DMS114 treated with DMSO at 0.1 percent for 48 hours (cell line): ENCODE results near the gene CRYBA4.
"Not testable (repeated sequence)": the region's sequence is repeated elsewhere in the genome, so short reads cannot be mapped to it uniquely, and the experiment has no call there.

Source experiments
- DNase-seq: peaks from one replicate; lab custom pipeline; 2025; ENCODE audit not compliant: unreplicated experiment; lab: John Stamatoyannopoulos, UW

Gene CRYBA4

DNA sequence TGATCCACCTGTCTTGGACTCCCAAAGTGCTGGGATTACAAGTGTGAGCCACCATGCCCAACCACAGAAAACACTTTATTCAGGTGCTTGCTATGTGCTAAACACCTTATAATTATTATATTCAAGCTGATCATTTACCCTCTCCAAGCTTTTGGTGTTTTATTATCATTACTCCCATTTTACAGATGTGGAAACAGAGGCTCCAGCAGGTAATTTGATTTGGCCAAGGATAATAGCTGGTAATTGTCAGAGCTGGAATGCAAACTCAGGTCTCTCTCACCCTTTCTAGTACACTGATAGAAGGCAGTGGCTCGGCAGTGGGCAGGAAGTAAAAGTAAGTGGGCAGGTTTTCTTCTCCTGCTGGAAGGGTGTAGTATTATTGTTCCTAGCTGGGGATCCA, 28.0 kb upstream of the CRYBA4 start:
- no peak for DNase-seq

DNA sequence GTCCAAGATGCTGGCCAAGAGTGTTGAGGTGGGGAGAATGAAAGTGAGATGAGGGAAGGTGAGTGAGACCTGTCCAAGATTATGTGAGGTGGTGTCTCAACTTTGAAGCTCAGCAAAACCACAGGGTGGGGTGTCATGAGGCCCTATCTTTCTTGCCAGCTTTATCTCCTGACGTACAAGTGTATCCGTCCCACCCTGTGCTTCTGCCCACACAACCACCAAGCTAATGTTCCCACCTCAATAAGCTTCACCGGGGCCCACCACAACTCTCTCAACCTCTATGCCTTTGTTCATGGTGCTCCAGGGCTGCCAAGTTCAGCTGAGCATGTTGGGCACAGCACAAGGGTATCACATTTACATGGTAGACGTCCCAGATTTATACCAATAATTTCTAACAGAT, 24.7 kb upstream of the CRYBA4 start:
- no peak for DNase-seq

DNA sequence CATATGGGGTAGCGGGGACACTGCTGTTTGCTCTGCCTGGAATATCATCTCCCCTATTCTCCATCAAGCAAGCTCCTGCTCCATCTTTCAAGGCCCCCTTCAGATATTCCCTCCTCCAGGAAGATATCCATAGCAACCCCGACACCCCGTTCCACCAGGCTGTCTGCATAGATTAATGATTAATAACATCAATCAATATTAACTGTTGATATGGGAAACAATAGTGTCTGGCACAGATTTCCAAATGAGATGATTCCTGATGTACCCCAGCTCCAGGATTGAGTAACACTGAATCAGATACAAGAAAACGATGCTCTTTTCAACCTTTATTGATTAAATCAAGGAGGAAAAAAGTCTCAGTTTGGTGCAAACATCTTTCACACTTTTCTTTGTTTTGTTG, 24.3 kb upstream of the CRYBA4 start:
- no peak for DNase-seq

DNA sequence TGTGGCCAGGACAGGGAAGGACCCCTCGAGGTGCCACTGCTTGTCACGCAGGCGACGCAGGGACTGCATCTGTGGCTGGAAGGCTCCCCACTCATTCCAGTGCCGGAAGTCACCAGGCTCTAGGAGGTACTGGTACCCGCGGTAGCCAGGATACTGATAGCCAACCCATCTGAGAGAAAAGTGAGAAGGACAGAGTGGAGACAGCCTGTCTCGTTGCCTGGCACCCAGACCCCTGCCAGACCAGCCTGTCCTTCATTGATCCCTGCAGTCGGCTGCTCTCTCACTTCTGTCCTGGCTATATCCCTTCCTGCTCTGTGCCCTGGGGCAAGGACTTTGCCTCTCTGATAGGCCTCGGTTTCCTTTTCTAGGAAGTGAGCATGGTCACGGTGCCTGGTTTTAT, 22.3 kb upstream of the CRYBA4 start:
- no peak for DNase-seq

DNA sequence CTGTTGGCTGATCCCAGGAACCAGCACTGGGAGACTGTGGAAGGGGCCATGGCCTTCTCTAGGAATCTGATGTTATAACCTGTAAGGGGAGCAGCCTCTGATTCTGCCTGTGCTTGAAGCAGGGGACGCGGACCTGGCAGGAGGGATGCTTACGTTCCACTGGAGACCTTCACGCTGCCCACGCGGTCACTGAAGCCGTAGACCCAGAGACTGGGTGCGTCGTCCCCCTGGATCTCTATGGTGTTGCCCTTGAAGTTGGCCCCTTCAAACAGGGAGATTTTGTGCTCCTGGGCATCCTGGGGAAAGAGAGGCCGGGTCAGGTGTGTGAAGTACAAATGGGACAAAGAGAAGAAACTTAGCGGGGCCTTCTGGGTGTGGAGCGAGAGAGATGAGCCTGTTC, 20.0 kb upstream of the CRYBA4 start:
- DNase-seq: no peak

DNA sequence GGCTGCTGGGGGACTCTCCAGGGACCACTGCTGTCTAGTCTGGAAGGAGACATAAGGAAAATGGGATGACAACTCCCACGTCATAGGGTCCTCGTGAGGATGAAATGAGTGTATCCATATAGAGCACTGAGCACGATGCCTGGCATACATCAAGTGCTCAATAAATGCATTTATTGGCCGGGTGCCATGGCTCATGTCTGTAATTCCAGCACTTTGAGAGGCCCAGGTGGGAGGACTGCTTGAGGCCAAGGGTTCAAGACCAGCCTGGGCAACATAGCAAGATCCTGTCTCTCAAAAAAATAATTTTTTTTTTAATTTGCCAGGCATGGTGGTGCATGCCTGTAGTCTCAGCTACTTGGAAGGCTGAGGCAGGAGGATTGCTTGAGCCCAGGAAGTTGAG, 19.6 kb upstream of the CRYBA4 start:
- DNase-seq: no peak

DNA sequence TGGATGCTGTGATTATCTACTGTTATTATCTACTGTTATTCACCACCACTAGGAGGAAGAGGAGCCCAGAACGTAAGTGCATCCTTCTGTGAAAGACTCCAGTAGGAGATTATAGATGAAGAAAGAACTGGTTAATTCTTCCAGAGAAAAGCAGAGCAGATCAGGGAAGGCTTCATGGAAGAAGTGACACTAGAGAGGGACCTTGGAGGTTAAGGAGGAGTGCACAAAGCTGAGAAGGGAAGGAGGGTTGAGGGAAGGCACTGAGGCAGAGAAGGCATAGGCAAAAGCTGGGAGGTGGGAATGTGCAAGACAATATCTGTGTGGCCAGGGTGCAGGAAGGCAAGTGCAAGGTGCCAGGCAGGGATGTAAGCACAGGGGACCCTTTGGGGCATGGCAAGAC, 17.4 kb upstream of the CRYBA4 start:
- DNase-seq: no peak

DNA sequence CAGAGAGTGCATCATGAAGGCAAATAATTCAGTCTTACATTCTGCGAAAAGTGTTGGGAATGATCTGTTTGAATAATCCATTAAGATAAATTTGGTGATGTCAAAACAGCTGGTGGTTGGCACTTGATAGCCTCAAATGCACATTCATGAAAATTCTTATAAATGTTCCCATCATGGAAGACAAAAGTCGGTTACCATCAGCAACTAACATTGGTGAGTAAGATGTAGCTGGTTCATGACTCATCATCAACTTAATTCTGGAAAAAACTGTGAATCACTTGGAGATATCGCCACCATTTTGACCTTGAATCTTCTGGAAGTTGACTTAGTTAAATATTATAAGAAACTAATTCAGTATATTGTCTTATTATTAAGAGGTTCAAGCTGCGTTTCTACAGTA, 15.2 kb upstream of the CRYBA4 start:
- DNase-seq: no peak

DNA sequence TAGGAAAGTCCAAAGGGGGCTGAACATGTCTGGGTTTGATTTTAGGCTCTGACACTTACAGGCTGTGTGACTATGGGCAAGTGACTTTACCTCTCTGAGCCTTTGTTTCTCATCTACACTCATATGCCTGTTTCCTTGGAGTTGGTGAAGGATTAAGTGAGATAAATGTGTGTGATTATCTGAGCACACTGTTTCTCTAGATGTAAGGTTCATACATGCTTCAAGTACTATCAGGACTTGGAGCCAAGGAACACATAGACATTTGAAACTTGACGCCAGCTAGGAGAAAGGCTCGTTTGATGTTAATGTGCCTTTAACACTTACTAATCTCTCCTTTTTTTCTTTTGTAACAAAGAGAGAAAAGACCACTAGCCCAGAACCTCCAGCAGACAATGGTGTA, 13.6 kb upstream of the CRYBA4 start:
- no peak for DNase-seq

DNA sequence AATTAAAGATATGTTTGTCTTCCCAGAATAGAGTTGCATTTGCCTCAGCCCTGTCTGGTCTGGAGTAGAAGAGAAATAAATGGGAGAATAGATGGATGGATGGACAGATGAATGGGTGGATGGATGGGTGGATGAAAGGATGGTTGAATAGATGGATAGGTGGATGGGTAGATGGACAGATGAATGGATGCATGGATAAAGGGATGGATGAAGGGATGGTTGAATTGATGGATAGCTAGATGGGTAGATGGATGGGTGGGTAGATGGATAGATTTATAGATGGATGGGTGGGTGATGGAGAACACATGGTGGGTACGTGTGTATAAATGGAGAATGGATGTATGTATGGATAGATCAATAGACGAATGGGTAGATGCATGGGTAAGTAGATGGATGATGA, 12.5 kb upstream of the CRYBA4 start:
- DNase-seq: no peak

DNA sequence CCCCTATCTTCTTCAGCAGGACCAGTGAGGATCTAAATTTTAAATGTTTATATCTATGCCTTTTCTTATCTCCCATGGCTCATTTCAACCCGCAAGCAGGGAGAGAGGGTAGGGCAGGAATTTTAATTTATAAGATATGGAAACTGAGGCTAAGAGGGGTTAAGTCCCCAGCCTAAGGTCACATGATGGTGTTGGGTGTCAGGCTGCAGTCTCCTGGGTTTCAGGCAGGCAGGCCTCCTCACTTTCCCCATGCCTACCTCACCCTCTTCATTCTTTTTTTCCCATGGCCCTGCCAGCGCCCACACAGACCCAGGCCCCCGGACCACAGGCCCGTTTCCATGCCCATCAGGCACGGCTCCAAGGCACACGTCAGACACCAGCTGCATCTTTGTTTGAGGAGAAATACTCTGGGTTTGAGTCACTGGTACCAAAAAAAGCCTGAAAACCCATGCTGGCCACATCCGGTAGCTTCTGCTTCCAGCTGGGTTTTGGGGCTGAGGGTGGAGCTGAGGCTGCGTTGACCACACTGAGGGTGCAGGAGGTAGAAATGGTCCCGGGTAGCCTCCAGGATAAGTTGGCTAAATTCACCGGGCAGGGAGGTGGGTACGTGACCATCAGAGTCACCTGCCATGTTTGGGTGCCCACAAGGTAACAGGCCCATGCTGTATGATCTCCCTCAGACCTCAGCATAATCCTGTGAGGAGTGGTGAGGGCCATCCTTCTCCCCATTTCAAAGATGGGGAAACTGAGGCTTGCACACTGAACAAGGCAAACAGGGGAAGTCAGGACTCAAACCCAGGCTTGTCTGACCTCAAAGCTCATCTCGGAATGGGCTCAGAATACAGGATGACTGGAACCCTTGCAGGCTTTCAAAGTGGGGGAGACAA, 11.4 kb upstream of the CRYBA4 start:
- no peak for DNase-seq

DNA sequence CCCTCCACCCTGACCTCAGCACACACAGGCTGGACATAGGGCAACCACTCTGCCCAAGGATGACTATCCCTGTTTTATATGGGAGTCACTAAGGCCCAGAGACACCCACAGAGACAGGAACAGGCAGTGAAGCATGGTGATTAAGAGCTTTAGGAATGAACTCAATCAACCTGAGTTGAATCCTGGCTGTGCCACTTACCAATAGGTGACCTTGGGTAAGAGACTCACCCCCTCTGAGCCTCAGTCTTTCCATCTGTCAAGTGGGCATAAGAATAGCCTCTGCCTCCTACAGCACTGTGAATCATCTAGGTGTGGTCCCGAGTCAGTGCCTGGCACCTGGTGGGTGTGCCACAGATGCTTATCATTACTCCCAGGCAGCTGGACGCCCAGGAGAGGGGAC, 10.8 kb upstream of the CRYBA4 start:
- no peak for DNase-seq

DNA sequence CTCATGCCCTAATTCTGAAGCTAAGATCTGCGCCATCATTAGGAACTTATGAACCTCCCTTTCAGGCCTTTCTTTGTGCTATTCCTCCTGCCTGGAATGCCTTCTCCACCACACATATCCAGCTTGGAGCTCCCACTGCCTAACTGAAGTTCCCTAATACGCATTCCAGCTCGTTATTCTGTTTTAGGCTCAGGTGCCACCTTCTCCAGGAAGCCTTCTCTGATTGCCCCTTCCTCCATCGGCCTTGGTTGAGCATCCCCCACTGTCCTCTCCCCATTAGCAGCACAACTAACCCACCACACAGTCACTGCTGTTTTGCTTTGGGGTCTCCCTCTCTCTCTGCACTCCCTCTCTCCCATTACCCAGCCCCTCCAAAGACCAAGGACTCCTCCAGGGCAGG, 9.1 kb upstream of the CRYBA4 start:
- DNase-seq: no peak

DNA sequence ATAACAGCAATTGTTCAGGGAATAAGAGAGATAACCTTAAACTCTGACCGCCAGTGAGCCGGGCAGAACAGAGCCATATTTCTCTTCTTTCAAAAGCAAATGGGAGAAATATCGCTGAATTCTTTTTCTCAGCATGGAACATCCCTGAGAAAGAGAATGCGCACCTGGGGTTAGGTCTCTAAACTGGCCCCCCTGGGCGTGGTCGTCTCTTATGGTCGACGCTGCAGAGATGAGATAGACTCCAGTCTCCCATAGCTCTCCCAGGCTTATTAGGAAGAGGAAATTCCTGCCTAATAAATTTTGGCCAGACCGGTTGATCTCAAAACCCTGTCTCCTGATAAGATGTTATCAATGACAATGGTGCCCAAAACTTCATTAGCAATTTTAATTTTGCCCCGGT, 8.0 kb upstream of the CRYBA4 start:
- not testable (repeated sequence) for DNase-seq

DNA sequence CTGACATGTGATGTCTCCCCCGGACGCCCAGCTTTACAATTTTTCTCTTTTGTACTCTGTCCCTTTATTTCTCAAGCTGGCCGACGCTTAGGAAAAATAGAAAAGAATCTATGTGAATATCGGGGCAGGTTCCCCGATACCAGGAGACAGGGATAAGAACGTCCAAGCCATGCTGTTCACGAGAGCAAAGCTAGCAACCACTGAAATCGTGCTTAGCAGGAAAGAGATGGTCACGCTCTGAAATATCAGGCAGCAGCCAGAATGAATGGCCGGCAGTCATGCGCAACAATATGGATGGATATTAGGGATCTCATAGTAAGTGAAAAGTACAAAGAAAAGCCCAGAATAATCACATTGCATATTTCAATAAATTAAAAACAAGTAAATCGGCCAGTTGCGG, 7.4 kb upstream of the CRYBA4 start:
- DNase-seq: no peak

DNA sequence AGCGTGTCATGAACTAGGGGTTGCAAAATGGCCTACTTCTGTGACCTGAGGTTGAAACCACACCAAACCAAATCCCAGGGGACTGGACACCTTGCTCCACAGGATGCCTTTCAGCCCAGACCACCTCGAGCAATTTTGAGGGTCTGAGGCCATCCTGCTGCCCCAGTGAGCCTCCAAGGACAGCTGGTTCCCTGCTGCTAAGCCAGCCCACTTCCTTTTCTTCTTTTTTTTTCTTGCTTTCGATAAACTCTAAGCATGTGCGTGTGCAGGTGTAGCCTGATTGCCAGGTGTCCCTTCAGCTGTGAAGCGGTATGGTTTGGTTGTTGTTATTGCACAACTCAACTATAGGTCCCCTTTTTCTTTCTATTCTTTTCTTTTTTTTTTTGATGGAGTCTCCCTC, 6.6 kb upstream of the CRYBA4 start:
- no peak for DNase-seq

DNA sequence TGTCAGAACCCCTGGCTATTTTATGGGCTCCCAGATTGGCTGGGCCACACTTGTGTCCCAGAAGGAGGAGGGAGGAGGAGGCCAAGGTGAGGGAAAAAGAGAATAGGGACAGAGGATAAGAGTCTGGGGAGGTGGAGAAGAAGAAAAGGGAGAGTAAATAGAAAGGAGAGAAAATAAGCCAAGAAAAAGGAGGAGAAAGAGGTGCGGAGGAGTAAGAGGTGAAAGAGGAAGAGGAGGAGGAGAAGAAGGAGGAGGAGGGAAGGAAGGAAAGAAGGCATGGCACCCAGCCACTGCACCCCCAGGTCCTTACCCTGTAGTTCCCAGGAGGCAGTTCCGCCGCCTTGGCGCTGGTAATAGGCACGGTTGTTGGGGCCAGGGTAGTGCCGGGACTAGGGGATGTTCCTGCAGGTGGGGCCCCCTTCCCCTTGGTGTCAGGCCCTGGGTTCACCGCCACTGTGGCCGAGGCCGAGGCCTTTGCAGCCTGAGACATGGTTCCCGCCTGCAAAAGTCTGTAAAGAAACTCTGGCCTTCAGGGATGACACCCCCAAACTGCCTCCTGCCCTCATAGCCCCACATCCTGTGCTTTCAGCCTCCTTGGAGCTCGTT, 5.8 kb upstream of the CRYBA4 start:
- DNase-seq: no peak

DNA sequence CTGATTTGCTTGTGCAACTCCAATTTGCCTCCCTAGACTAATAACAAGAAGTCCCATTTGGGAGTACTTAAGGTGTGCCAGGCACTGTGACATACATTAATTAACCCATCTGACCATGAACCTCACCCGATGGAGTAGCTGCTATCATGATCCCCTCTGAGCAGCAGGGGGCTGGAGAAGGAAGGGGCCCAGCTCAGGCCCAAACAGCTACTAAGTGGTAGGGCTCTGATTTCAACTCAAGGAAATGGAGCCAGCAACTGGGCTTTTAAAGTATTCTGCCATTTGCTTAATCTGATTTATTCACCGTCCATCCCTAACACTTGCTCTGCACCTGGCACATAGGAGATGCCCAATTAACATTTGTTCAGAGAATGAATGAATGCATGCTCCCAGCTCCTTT, 5.1 kb upstream of the CRYBA4 start:
- no peak for DNase-seq

DNA sequence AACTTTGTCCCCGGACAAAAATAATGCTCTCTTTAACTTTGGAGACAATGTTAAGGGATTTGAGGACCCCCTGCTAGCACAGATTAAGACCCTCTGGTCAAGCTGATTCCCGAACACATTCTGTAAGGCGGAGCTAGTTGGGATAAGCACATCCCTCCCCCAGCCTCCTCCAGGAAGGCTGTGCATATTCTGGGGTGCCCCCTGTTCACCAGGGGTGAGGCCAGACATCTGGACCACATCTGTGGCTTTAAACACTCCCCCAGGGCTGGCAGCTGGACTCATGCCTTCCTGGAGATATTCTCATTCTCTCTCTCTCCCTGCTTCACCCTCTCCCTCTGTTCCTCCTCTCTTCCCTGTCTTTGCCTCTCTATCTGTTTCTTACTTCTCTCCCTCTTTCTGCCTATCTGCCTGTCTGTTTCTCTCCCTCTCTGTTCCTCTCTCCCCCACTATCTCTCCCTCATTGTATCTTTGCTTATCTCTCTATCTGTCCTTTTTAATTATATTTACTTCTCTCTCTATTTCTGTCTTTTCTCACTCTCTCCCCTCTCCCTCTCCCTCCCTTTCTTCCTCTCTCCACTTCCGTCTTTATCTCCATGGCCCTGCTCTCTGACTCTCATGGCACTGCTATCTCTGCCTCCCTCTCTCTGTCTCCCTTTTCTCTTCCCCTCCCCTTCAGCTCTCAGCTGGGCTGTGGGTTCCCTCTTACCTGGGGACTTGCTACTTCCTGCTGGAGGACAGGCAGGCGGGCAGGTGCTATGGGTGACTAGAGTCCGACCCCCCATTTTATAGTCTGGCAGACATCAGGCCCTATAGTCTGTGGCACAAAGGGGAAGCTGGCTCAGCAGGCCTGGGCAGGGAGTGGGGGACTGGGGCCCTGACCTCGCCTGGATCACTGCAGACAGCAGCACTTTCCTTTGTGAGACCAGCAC, 4.2 kb upstream of the CRYBA4 start, which contains the start of gene CRYBB1:
TSS of gene CRYBB1 (minus strand) at position 757 of the 929 bp plus-strand sequence. CDS start 1,708 bp downstream, outside the sequence.
- DNase-seq: no peak

DNA sequence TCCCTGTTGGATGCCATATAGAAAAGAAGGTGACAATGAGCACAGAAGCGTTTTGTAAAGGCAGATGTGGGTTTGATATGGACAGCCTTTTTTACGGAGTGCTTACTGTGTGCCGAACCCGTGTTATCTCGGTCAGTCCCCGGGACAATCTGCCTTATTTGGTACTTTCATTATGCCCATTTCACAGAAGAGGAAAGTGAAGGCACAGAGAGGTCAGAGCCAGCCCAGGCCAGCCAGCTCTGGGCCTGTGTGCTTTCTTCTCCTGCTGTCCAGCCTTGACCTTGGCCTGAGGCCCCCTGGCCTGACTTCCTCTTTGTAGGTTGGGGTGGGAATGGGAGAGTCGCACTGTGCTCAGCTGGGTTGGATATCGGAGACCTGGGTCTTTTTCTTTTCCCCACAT, 3.3 kb upstream of the CRYBA4 start:
- no peak for DNase-seq

DNA sequence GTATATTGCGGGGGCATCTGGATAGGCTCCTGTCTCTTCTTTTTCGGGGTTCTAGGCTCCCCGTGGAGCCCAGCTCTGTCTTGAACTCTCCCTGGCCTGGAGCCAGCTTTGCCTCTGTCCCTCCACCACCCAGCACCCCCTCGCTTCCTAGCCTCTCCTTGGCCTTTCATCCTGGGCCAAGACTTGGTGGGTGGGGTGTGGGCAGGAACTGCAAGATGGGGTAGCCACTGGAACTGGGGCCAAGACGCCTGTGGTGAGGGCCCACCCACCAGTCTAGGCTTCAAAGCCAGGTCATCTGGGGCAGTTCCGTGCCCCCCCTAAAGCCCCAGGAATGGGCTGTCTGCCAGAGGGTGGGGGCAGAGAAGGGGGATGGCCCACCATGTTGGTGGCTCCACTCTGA, 2.3 kb upstream of the CRYBA4 start:
- DNase-seq: no peak

DNA sequence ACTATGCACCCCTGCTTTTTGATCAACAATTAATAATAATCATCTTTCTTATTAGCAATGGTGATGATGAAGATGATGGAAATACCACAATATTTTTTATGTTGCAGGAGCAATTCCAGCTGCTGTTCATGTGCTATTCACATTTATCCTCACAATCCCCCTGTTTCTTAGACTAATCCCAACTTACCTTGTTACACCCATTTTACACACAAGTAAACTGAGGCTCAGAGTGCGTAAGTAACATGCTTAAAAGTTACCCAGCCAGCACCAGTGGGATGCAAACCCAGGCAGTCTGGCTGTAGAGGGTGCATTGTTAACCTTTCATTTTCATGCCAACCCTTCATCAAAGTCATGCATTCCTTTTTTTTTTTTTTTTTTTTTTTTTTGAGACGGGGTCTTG, 1.6 kb upstream of the CRYBA4 start:
- no peak for DNase-seq
